ENCODE data around the gene TMEM59. TPM values are rescaled to one million over a fixed set of nuclear protein-coding genes. Genes with fewer than 3 reads are reported as not detected.

The TMEM59 gene
- total and polyA plus RNA-seq, 2 of the 8 experiments (the other 6 are each of a cell fraction or from before 2014, with no cell fraction given): 116 to 139 TPM

- Histone ChIP-seq H3K18ac (ENCODE audit: extremely low read depth, low read length) (no peak overlapping the region), H3K27ac (ENCODE audit: low read depth, low read length) (no peak overlapping the region), H3K79me2 (ENCODE audit: control insufficient read depth in 1 of 2, insufficient read depth in 2 of 2, low read length in 2 of 2) (peaks cover 3 to 53% of the 10 kb centered on the region in 2 experiments; a peak in 3 of 4 replicates), H4K20me1 (replicated peaks in 1 of 2; ENCODE audit: control insufficient read depth in 1 of 2, insufficient read depth in 2 of 2, low read length in 2 of 2) (peaks cover 0 to 3% of the 10 kb centered on the region in 2 experiments), H2BK5ac (ENCODE audit: low read depth, low read length) (no peak overlapping the region), H4K5ac (ENCODE audit: insufficient read length, low read depth, low read length) (no peak overlapping the region), H3K23me2 (ENCODE audit: low read depth, low read length) (no peaks in the 10 kb centered on the region), H3K36me3 (ENCODE audit: control insufficient read depth in 2 of 4, insufficient read depth in 4 of 4, low read length in 3 of 4) (peaks cover 0 to 13% (median 6%) of the 10 kb centered on the region in 4 experiments; a peak in 3 of 8 replicates), H3K27me3 (replicated peaks in 1 of 4; ENCODE audit: control insufficient read depth in 3 of 4, extremely low read depth in 1 of 4, insufficient read depth in 3 of 4, low read length in 3 of 4) (no peaks in the 10 kb centered on the region), H4K91ac (replicated peaks; ENCODE audit: insufficient read length, low read length) (no peak overlapping the region), H3K23ac (ENCODE audit: insufficient read length) (no peak overlapping the region), H3K9ac (replicated peaks in 1 of 4; ENCODE audit: extremely low read depth in 1 of 4, low read depth in 3 of 4, low read length in 3 of 4) (no peak overlapping the region), H3K4me2 (ENCODE audit: insufficient read depth in 1 of 2, low read depth in 2 of 2, low read length in 2 of 2) (no peak overlapping the region), H2BK12ac (ENCODE audit: low read depth, low read length) (no peak overlapping the region), H2AK5ac (ENCODE audit: low read depth, low read length) (no peak overlapping the region), H4K8ac (ENCODE audit: extremely low read depth, insufficient read depth, low read length) (no peak overlapping the region), H3K9me3 (ENCODE audit: insufficient read depth in 2 of 2, low read depth in 1 of 2, low read length in 1 of 2) (no peaks in the 10 kb centered on the region), H3K79me1 (ENCODE audit: low read depth, low read length) (peaks cover 6% of the 10 kb centered on the region; the same call in 1 of the 2 replicates), H3K14ac (ENCODE audit: insufficient read length) (no peak overlapping the region), H2BK20ac (ENCODE audit: low read length) (no peak overlapping the region), H2BK15ac (ENCODE audit: low read length) (no peak overlapping the region), H3K4ac (replicated peaks; ENCODE audit: insufficient read length, low read depth, low read length) (no peak overlapping the region), H3K4me1 (replicated peaks in 1 of 4; ENCODE audit: control insufficient read depth in 3 of 4, insufficient read depth in 4 of 4, low read length in 3 of 4) (peaks cover 0 to under 1% (median under 1%) of the 10 kb centered on the region in 4 experiments; a peak in 1 of 7 replicates), H3K4me3 (ENCODE audit: extremely low read depth in 1 of 4, insufficient read depth in 2 of 4, low read depth in 3 of 4, low read length in 4 of 4) (no peak overlapping the region), H2BK120ac (replicated peaks; ENCODE audit: low read depth, low read length) (no peak overlapping the region), H2AFZ (ENCODE audit: low read length) (no peak overlapping the region), H3K56ac (replicated peaks; ENCODE audit: insufficient read length, low read depth, low read length) (no peak overlapping the region)
- FAIRE-seq (no peak), DNase-seq (ENCODE audit: low read depth in 1 of 2, low spot score in 2 of 2) (no peak)
- ChIA-PET POLR2A (ENCODE audit: partially characterized antibody) (no interaction called here), CTCF (ENCODE audit: partially characterized antibody) (interaction anchor here (0.5 to 1.5 kb wide), 3 partner anchors 37 to 635 kb away, joined by 3 read pairs; no protein-coding TSS in a partner anchor)
- WGBS, 2 experiments (ENCODE audit: extremely low coverage in 1 of 2, insufficient coverage in 1 of 2, insufficient read length in 1 of 2, insufficient replicate concordance in 2 of 2, low coverage in 1 of 2, low lambda C conversion rate in 2 of 2, missing lambda C conversion rate in 1 of 2): 81% methylated on average over 7 of the region's 7 CpGs; no CpG with 5 or more reads in 1 of the 2 experiments
- TF ChIP-seq, protein P1, sequence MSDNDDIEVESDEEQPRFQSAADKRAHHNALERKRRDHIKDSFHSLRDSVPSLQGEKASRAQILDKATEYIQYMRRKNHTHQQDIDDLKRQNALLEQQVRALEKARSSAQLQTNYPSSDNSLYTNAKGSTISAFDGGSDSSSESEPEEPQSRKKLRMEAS (IDR thresholded peaks at IDR 0.05): no peak
- TF ChIP-seq FOSL1 (IDR thresholded peaks at IDR 0.05; ENCODE audit: insufficient read depth, low read depth, low read length) (no peak), CBX5 (IDR thresholded peaks at IDR 0.05; ENCODE audit: low read depth, low read length) (no peak), BCL11A (IDR thresholded peaks at IDR 0.05; ENCODE audit: low read depth in 2 of 2, low read length in 2 of 2) (no peak), POLR2AphosphoS5 (IDR thresholded peaks at IDR 0.05; ENCODE audit: low read depth, low read length) (no peak)
Measured at GRCh38 chr1:54046671-54047383, 6.2 kb downstream of the TMEM59 start.
